IPS DF 6.9 (cell line): ENCODE data around the gene UXT.
"Not testable (repeated sequence)": the region's sequence is repeated elsewhere in the genome, so short reads cannot be mapped to it uniquely, and the experiment has no call there.

Experiments
- DNase-seq: peaks from one replicate; pipeline ENCODE4 v3.0.0-alpha.2; 2013; ENCODE audit warnings: low read depth, low spot score
- H3K27ac ChIP-seq: one replicate; pipeline ENCODE4 v1.5.1; 2013; ENCODE audit warnings: low read length, control low read depth
- H3K27me3 ChIP-seq: 2 replicates; pipeline ENCODE4 v1.6.1; 2013; ENCODE audit warnings: mild to moderate bottlenecking, low read length; ENCODE audit not compliant: control insufficient read depth, insufficient read depth
- H3K36me3 ChIP-seq: 2 replicates; pipeline ENCODE4 v1.6.1; 2013; ENCODE audit warnings: low read length; ENCODE audit not compliant: control insufficient read depth, insufficient read depth
- H3K4me1 ChIP-seq: 2 replicates; pipeline ENCODE4 v1.6.1; 2013; ENCODE audit warnings: low read length; ENCODE audit not compliant: control insufficient read depth, insufficient read depth
- H3K4me3 ChIP-seq: 2 replicates; pipeline ENCODE4 v1.5.1; 2013; ENCODE audit warnings: mild to moderate bottlenecking, low read length
- H3K9me3 ChIP-seq: 2 replicates; pipeline ENCODE4 v1.6.1; 2013; ENCODE audit warnings: low read length, inconsistent platforms; ENCODE audit not compliant: control insufficient read depth, insufficient read depth
- WGBS: extraction: QIAGEN DNeasy Blood & Tissue Kit; methylation state at CpG from one replicate; pipeline ENCODE4 v1.1.7; 2013; ENCODE audit warnings: mixed read lengths, missing lambda C conversion rate; ENCODE audit not compliant: insufficient read length, insufficient coverage; 5-methylcytosine and 5-hydroxymethylcytosine counted together

Gene UXT

DNA sequence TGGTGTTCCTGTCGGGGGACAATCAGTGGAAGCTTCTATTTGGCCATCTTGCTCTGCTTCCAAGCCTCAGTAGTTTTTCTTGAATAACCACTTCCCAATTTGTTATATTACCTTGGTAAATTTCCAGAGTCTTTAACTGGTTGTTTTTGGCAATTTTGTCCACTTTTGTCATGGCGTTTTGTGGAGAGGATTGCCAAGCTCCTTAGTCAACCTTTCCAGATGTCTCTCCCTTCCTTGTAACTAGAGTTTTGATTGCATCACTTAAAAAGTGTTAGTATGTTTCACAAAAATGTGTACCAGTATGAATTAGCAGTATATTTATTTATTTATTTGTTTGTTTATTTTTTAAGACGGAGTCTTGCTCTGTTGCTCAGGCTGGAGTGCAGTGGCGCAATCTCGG is 15.8 kb upstream of the UXT start:
- no peaks in the 10 kb centered on the region for H3K27me3 ChIP-seq
- WGBS, result no CpG with 5 or more reads among the region's 5 CpGs
- no peaks in the 10 kb centered on the region for H3K4me1 ChIP-seq
- no peaks in the 10 kb centered on the region for H3K36me3 ChIP-seq
- no peak overlapping the region for H3K27ac ChIP-seq
- DNase-seq, result no peak
- no peaks in the 10 kb centered on the region for H3K9me3 ChIP-seq
- H3K4me3 ChIP-seq, result no peak overlapping the region

DNA sequence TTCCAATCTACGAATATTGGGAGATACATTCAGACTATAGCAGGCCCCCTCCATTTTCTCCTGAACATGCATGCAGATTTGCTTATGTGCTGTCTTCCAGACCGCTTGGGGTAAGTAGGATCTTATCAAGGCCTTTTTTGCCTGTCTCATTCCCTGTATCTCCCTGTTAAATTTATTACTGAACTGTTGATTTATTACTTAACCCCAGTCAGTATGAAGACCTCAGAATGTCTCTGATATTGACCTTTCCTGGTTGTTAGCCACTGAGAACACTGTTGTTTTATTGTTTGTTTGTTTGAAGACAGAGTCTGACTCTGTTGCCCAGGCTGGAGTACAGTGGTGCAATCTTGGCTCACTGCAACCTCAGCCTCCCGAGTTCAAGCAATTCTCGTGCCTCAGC is 6.8 kb upstream of the UXT start:
- WGBS, result no CpG with 5 or more reads among the region's 4 CpGs
- not testable (repeated sequence) for H3K4me1 ChIP-seq, H3K36me3 ChIP-seq, H3K9me3 ChIP-seq, H3K27ac ChIP-seq, DNase-seq, H3K4me3 ChIP-seq, H3K27me3 ChIP-seq

DNA sequence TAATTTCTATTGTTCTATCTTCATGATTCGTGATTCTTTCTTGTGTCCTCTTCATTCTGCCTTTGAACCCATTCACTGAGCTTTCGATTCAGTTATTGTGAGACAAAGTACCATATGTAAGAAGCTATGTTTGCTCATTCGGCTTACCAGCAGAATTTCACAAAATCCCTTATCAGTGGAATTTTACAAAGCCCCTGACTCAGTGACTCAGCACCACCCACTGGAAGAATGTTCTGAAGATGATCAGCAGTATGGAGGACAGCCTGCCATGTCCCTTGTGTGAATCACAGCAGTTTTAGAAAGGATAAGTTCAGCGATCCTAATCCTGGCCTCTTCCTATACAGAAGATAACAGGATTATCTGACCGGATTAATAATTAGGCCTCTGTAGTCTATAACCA is 5.8 kb upstream of the UXT start:
- no CpG with 5 or more reads among the region's 5 CpGs for WGBS
- H3K27me3 ChIP-seq, result no peaks in the 10 kb centered on the region
- DNase-seq, result no peak
- no peak overlapping the region for H3K4me3 ChIP-seq
- H3K4me1 ChIP-seq, result no peaks in the 10 kb centered on the region
- H3K27ac ChIP-seq, result no peak overlapping the region
- H3K36me3 ChIP-seq, result no peaks in the 10 kb centered on the region
- no peaks in the 10 kb centered on the region for H3K9me3 ChIP-seq

DNA sequence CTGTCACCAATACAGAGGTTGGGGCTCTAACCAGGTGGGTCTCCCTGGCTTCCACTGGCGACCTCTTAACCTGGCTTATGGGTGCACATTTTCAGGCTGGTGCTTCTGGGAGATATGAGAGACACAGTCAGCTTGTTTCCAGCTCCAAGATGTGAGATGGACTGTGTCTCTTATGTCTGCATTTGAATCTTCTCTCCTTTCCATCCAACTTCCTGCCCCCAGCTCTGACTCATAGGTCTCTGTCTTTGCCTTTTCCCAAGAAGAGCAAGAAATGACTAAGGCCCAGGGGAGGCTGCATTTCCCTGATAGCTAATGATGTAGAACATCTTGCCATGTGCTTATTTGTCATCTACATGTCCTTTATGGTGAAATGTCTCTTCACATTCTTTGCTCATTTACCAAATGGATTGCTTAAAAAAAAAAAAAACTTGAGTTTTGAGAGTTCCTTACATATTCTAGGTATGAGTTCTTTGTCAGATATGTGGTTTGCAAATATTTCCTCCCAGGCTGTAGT is 3.2 kb upstream of the UXT start:
- H3K27ac ChIP-seq, result no peak overlapping the region
- no peaks in the 10 kb centered on the region; the same call in 1 of the 2 replicates for H3K36me3 ChIP-seq

DNA sequence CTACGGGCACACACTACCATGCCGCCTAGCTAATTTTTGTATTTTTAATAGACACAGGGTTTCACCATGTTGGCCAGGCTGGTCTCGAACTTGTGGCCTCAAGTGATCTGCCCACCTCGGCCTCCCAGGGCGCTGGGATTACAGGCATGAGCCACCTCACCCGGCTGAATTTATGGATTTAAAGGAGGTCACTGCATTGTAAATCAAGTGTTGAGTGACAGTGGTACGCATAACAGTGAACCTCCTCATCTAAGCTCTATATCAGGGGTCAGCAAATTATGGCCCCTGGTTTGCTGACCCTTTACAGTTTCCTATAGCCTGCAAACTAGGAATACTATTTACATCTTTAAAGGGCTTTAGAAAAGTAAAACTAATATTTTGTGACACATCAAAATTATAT is 2.6 kb upstream of the UXT start:
- Histone ChIP-seq H3K9me3 (no peaks in the 10 kb centered on the region), H3K4me3 (no peak overlapping the region), H3K36me3 (peaks cover 4% of the 10 kb centered on the region; the same call in 1 of the 2 replicates), H3K4me1 (no peaks in the 10 kb centered on the region), H3K27me3 (no peaks in the 10 kb centered on the region), H3K27ac (no peak overlapping the region)
- no peak for DNase-seq
- WGBS, result no CpG with 5 or more reads among the region's 7 CpGs

More for the DNA sequence above, 3.2 kb upstream of the UXT start:
- Histone ChIP-seq H3K9me3 (no peaks in the 10 kb centered on the region), H3K4me1 (no peaks in the 10 kb centered on the region), H3K4me3 (no peak overlapping the region), H3K27me3 (no peaks in the 10 kb centered on the region)
- DNase-seq, result no peak
- WGBS, result no CpG with 5 or more reads among the region's 1 CpG

DNA sequence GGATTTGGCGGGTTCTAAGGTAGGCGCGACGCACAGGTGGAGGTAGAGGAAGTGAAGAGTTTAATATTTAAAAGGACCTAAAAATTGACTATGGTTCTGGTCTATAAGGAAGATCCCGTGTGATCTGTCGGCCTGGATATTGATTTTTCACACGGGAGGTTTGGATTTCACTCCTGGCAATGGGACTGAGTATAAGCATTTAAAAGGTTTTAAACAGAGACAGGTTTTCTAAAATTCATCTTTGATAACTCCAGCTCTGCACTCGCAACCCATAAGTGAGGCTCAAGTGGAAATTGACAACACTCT is 394 bp upstream of the UXT start:
- no peak overlapping the region; the same call in 1 of the 2 replicates for H3K4me3 ChIP-seq
- H3K27me3 ChIP-seq, result no peaks in the 10 kb centered on the region
- no peaks in the 10 kb centered on the region for H3K9me3 ChIP-seq
- no peak overlapping the region for H3K27ac ChIP-seq
- no peaks in the 10 kb centered on the region for H3K4me1 ChIP-seq
- no peak for DNase-seq
- peaks cover 4% of the 10 kb centered on the region; the same call in 1 of the 2 replicates for H3K36me3 ChIP-seq
- WGBS, result no CpG with 5 or more reads among the region's 8 CpGs

DNA sequence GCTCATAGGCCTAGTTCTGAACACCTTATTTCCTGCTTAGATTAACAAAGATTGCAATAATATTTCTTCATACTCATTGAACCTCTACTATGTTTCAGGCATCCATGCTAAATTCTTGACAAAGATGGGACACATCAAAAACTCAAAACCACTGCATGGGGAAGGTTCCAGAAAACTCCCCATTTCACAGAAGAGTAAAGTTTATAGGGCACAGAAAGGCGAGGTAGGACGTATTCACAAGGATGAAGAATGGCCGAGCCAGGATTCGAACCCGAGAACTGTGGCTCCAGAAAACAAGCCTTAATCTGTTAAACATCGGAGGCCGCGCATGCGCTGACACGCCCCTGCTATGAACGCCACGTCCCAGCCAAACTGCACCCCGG is 688 bp downstream of the UXT start:
- Histone ChIP-seq H3K27ac (no peak overlapping the region), H3K36me3 (peaks cover 4% of the 10 kb centered on the region; the same call in 1 of the 2 replicates), H3K4me3 (peak overlapping the region; percentile 98), H3K27me3 (no peaks in the 10 kb centered on the region), H3K4me1 (no peaks in the 10 kb centered on the region), H3K9me3 (no peaks in the 10 kb centered on the region)
- WGBS, result no CpG with 5 or more reads among the region's 13 CpGs
- DNase-seq, result peak; percentile 41

DNA sequence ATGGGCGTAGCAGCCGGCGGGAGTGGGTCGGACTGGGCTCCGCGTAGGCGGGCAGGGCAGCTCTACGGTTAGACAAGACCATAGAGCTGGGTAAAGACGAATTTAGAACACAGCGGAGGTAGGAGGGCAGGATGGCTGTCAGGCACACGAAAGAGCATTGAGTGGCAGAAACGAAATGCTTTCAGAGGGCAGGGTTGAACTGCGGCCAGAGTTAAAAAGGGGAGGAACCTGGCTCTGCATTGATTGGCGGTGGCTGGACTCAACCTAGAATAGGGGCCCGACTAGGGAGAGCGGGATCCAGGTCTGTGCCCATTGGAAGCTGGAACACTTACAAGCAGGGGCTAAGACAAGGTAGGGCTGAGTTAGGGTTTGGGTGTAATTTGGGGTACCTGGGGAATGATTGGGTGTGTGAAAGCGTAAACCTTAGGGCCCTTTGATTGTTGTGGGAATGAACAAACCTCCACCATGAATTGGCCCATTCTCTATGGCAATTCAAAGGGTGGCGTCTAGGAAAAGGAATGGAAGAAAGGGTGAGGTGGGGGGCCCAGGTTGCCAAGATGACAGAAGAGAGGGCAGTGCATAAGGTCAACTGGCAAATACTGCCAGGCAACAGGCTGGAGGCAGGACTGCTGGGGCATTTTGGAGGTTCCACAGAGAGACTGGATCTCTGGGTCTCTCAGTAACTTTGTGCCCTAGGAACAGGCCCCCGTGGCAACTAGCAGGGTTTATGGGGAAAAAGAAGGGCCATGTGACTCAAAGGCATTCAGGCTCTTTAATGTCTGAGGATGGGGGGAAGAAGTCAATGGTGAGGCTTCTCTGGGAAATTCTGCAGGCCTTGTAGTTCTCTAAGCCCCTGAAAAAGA is 7.7 kb downstream of the UXT start:
- Histone ChIP-seq H3K27ac (no peak overlapping the region), H3K27me3 (no peaks in the 10 kb centered on the region), H3K9me3 (no peaks in the 10 kb centered on the region), H3K4me1 (no peaks in the 10 kb centered on the region), H3K36me3 (peaks cover 2% of the 10 kb centered on the region; the same call in 1 of the 2 replicates), H3K4me3 (peak overlapping the region; percentile 65; the same call in 1 of the 2 replicates)
- no CpG with 5 or more reads among the region's 19 CpGs for WGBS
- DNase-seq, result no peak

DNA sequence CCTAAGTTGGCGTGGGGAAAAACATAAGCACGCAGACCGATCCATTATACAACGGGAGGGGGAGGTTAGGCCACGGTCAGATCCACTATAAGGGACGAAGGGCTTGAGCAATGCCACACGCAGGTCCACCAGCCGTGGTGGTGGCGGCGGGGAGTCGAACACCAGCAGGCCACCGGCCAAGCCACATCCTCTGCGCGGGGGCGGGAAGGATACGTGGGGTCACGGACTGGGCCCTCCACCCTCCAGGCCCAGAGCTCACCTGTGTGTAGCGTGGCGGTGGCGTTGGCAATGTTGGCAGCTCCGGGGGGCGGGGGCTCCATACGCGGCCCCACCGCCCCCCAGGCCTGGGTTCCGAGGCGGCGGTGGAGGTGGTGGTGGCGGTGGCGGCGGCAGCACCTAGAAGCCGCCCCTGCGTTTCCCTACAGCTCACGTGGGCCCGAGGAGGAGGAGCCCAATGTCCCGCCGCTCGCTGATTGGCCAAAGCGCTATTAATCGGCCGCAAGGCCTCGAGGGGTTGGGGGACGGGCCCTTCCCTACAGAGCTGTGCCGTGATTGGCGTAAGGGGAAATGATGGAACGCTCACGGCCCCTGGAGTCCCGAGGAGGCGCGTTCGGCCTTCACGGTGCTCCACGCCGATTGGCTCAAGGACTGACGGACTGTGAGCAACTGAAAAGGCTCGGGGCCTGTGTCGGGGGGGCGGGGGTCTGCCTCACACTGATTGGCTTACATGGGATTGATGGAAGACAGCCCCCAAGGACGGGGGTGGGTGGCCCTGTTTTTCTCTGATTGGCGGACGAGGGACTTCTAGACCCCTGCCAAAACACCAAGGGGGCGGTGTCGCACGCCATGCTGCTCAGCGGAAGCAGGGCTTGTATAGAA is 8.6 kb downstream of the UXT start, which contains the start of gene ELK1:
ELK1 (minus strand) TSS at position 400 of the 879 bp plus-strand sequence. CDS start 9,122 bp downstream, outside the sequence.
- Histone ChIP-seq H3K27ac (no peak within 1 kb of the TSS), H3K9me3 (no peaks in the 10 kb centered on the region), H3K27me3 (no peaks in the 10 kb centered on the region), H3K4me1 (no peaks in the 10 kb centered on the region), H3K36me3 (peaks cover 2% of the 10 kb centered on the region; the same call in 1 of the 2 replicates), H3K4me3 (peak within 1 kb of the TSS; percentile 89)
- DNase-seq, result peak; percentile 74
- no CpG with 5 or more reads among the region's 65 CpGs for WGBS

DNA sequence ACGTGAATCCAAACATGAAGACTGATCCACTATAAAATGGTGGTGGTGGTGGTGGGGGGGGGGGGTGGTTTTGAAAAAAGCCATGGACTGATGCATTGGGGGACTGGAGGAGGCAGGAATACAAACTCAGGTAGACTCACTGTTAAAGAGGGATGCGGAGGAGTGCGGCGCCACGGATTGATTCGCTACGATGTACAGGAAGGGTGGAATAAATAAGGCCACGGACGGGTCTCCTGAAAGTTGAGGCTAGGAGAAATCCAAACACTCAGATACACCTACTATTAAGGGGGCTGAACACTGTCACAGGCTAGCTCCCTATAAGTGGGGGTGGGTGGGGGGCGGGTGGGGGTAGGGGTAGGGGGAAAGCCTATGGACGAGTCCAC is 9.2 kb downstream of the UXT start:
- peaks cover 2% of the 10 kb centered on the region; the same call in 1 of the 2 replicates for H3K36me3 ChIP-seq
- H3K4me3 ChIP-seq, result peak overlapping the region; percentile 89; the same call in 1 of the 2 replicates
- no peaks in the 10 kb centered on the region for H3K4me1 ChIP-seq
- no CpG with 5 or more reads among the region's 11 CpGs for WGBS
- no peak for DNase-seq
- no peak overlapping the region for H3K27ac ChIP-seq
- H3K9me3 ChIP-seq, result no peaks in the 10 kb centered on the region
- H3K27me3 ChIP-seq, result no peaks in the 10 kb centered on the region
